Right lobe of liver (tissue), 4 donors: Measurements from ENCODE around the gene CIB4.

Experiments
- CTCF ChIP-seq, 4 donors: fragments of 200-600 bp in 3 of 4; fragments of 450-650 bp in 1 of 4; IDR thresholded peaks; one replicate each; pipeline versions ENCODE4 v1.5.1 to v1.8.0; 2016 to 2022; ENCODE audit warnings: antibody characterized with exemption in 4 of 4, mild to moderate bottlenecking in 2 of 4
- POLR2A ChIP-seq: fragments of 450-650 bp; IDR thresholded peaks from one replicate; pipeline ENCODE4 v1.6.1; 2017; ENCODE audit warnings: antibody characterized with exemption, mild to moderate bottlenecking
- donor health status: DM: no; HTN: no; CAD: no.
- donor health status: DM: no; HTN: no; CAD: no.
- donor health status: DM: no; HTN: yes; CAD: no.

GRCh38 chr2:26541401-26542193 is 99.6 kb downstream of the CIB4 start:
- TF ChIP-seq POLR2A (no peak), CTCF (IDR thresholded peaks at IDR 0.05) (no peak)
